NT2/D1 (cell line): Measurements from ENCODE around the gene RPL10A.

ENCODE experiments used
- DNase-seq: peaks from one replicate; pipeline ENCODE4 v3.0.0-alpha.2; 2011; ENCODE audit warnings: low read depth, low spot score
- H3K27me3 ChIP-seq: 2 replicates; pipeline ENCODE4 v1.6.0; 2011; ENCODE audit warnings: mild to moderate bottlenecking; ENCODE audit not compliant: insufficient read length, insufficient read depth
- H3K36me3 ChIP-seq: 2 replicates; pipeline ENCODE4 v1.6.1; 2011; ENCODE audit warnings: mild to moderate bottlenecking, low read length, mixed read lengths; ENCODE audit not compliant: insufficient read depth, insufficient read length
- H3K4me1 ChIP-seq: 2 replicates; pipeline ENCODE4 v1.5.1; 2011; ENCODE audit not compliant: insufficient read depth, insufficient read length
- H3K4me3 ChIP-seq: 2 replicates; pipeline ENCODE4 v1.5.1; 2011; ENCODE audit warnings: low read depth; ENCODE audit not compliant: insufficient read length
- H3K9ac ChIP-seq: 2 replicates; pipeline ENCODE4 v1.6.0; 2011; ENCODE audit warnings: low read depth; ENCODE audit not compliant: insufficient read length
- H3K9me3 ChIP-seq: 2 replicates; pipeline ENCODE4 v1.5.1; 2011; ENCODE audit warnings: mild to moderate bottlenecking, low read length; ENCODE audit not compliant: insufficient read depth
- SUZ12 ChIP-seq: IDR thresholded peaks from 2 replicates; pipeline ENCODE4 v1.6.1; 2011; ENCODE audit not compliant: insufficient read length, insufficient read depth; ENCODE audit errors: extremely low read depth
- YY1 ChIP-seq: IDR thresholded peaks from 2 replicates; pipeline ENCODE4 v1.6.1; 2011; ENCODE audit not compliant: insufficient read length, insufficient read depth
- ZNF274 ChIP-seq: IDR thresholded peaks from 2 replicates; pipeline ENCODE4 v1.6.1; 2011; ENCODE audit warnings: mild to moderate bottlenecking, low read depth, low read length

The RPL10A gene

GRCh38 chr6:35449287-35449881 lies 18.8 kb upstream of the RPL10A start:
- peaks cover under 1% of the 10 kb centered on the region for H3K4me1 ChIP-seq
- H3K9me3 ChIP-seq = no peaks in the 10 kb centered on the region
- no peak overlapping the region for H3K4me3 ChIP-seq
- H3K36me3 ChIP-seq = no peaks in the 10 kb centered on the region
- no peak for DNase-seq
- H3K9ac ChIP-seq = no peak overlapping the region
- H3K27me3 ChIP-seq = no peaks in the 10 kb centered on the region
- TF ChIP-seq SUZ12 (no peak), ZNF274 (no peak), YY1 (no peak)

DNA sequence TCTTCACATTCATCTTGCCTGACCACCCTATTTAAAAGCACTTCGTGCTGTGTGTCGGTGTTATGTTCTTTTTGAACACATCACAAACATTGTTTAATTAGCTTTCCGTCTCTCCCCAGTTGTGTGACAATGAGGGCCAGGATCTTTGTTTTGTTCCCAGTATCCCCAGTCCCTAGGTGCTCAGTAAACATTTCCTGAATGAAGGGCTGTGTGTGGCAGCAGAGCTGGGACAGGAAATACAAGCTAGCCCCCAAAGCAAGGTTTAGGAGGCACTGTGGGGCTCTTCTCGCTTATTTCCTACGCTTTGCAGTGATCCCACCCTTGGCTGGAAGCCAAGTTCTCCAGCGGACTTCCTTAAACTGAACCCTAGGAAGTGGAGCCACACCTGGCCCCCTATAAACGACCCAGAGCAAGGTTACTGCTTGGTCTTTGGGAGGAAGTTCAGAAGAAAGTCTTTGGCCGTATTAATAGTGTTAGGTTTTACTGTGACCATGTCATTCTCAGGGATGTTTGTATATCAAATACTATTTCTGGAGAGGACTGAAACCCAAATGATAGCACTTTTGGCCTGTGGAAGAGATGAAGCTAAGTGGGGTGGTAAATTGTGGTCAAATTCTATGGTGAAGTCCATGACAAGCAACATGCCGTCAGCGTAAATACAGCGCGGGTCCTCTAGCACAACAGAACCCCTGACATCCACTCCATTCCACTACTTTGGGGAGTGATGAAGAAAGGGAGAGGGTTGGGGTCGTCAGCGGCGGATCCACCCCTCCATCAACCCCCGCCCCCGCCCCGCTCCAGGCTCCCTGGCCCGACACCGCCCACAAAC lies 16.6 kb upstream of the RPL10A start:
- no peak for TF ChIP-seq YY1
- no peak for TF ChIP-seq SUZ12
- no peak for TF ChIP-seq ZNF274
- no peak overlapping the region for H3K9ac ChIP-seq
- H3K9me3 ChIP-seq = no peaks in the 10 kb centered on the region
- no peak overlapping the region for H3K4me3 ChIP-seq
- no peaks in the 10 kb centered on the region for H3K27me3 ChIP-seq
- peaks cover 7% of the 10 kb centered on the region for H3K4me1 ChIP-seq
- no peak for DNase-seq
- peaks cover 11% of the 10 kb centered on the region for H3K36me3 ChIP-seq

DNA sequence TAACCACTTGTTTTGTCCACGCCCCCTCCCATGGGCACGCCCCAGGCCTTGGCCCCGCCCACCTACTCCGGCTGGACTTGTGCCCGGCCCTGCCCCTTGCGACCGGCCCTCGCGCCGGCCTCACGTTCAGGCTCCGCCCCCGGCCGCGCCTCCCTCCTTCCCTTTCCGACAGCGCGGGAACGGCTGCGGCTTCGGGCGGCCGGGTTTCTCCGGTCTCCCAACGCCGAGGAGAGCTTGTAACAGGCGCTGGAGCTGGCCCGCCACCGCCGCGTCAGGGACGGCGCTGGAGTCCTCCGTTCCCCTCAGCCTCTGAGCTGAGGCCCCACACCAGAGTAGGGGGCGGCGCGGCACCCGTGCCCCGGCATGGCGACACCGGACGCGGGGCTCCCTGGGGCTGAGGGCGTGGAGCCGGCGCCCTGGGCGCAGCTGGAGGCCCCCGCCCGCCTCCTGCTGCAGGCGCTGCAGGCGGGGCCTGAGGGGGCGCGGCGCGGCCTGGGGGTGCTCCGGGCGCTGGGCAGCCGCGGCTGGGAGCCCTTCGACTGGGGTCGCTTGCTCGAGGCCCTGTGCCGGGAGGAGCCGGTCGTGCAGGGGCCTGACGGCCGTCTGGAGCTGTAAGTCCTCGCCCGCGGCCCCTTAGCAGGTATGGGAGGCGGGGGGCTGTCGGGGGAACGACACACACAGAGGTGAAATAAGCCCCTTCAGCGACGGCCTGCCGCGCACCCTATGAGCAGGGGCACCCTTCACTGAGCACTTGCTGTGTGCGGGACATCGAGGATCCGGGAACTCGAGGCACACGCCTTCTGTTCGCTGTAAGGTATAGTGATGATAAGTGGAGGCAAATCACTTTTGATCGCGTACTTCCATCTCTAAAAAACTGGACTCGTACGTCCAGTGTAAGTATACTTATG lies 15.8 kb upstream of the RPL10A start, which contains the start of gene FANCE:
Gene FANCE, plus strand, starts transcription at position 156 of the 908 bp plus-strand sequence. Its CDS starts 208 bp downstream, at position 364.
- H3K4me3 ChIP-seq = peak within 1 kb of the TSS; percentile 65
- peaks cover 7% of the 10 kb centered on the region for H3K4me1 ChIP-seq
- H3K9me3 ChIP-seq = no peaks in the 10 kb centered on the region
- peaks cover 19% of the 10 kb centered on the region for H3K36me3 ChIP-seq
- DNase-seq = peak; percentile 87
- H3K27me3 ChIP-seq = no peaks in the 10 kb centered on the region
- TF ChIP-seq YY1 (no peak), SUZ12 (no peak), ZNF274 (no peak)
- H3K9ac ChIP-seq = peak within 1 kb of the TSS; percentile 70

DNA sequence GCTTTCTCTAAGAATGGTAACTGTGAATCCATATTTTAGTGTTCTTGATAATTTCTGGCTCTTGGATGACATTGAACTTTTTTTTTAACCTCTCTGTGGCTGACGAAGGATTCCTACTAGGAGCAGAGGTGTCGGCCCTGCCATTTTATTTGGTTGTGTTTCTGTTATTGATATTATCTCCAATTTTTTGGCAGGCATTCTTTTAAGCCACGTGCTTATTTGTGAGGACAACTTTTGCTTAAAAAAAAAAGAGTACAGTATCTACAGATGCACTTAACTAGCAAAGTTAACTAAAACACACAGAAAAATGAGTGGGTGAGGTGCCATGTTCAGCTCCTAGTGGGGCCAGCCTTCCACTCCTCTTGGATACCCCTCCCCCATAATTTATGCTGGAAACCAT lies 15.0 kb upstream of the RPL10A start:
- Histone ChIP-seq H3K4me3 (peak overlapping the region; percentile 65), H3K4me1 (peaks cover 7% of the 10 kb centered on the region), H3K9me3 (no peaks in the 10 kb centered on the region), H3K36me3 (peaks cover 27% of the 10 kb centered on the region), H3K9ac (peak overlapping the region; percentile 70), H3K27me3 (no peaks in the 10 kb centered on the region)
- no peak for DNase-seq
- TF ChIP-seq SUZ12 (no peak), YY1 (no peak), ZNF274 (no peak)

- no peak for TF ChIP-seq ZNF274
- no peak for TF ChIP-seq YY1
- TF ChIP-seq SUZ12 = no peak
- Histone ChIP-seq H3K4me1 (peaks cover 7% of the 10 kb centered on the region), H3K36me3 (peaks cover 36% of the 10 kb centered on the region), H3K4me3 (no peak overlapping the region), H3K27me3 (no peaks in the 10 kb centered on the region), H3K9me3 (no peaks in the 10 kb centered on the region), H3K9ac (peak overlapping the region; percentile 51)
- DNase-seq = no peak
Observed at GRCh38 chr6:35454391-35455110, 13.7 kb upstream of the RPL10A start.

DNA sequence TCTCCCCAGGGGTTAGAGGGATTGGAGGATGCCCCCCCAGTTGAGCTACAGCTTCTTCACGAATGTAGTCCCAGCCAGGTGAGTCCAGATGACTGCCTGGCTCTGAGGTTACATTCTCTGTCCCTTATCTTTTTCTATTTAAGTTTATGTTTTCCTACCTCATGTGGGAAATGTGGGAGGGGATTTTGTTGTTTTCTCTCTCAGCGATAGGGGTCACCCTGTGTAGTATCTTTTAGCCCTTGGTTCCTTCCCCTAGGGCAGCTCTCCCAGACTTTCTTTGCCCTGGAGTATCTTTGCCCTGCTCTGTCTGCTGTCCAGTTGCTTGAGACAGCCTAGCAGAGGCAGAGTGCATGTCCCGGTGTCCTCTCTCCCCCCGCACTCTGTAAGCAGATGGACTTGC lies 10.3 kb upstream of the RPL10A start:
- peaks cover 47% of the 10 kb centered on the region for H3K36me3 ChIP-seq
- H3K9ac ChIP-seq = no peak overlapping the region
- H3K27me3 ChIP-seq = no peaks in the 10 kb centered on the region

More for the DNA sequence above, 10.3 kb upstream of the RPL10A start:
- Histone ChIP-seq H3K4me1 (peaks cover 7% of the 10 kb centered on the region), H3K4me3 (no peak overlapping the region), H3K9me3 (no peaks in the 10 kb centered on the region)
- no peak for TF ChIP-seq SUZ12
- TF ChIP-seq YY1 = no peak
- TF ChIP-seq ZNF274 = no peak
- DNase-seq = no peak
